ENCODE measurements around the gene RNF25.

GRCh38 chr2:218713922-218714321 lies 42.1 kb upstream of the RNF25 start:
- TF ChIP-seq CTCF (IDR thresholded peaks at IDR 0.05) = no peak
- no peak for TF ChIP-seq POLR2A (IDR thresholded peaks at IDR 0.05)

Data from stomach (tissue), 4 donors.